BJ (cell line): ENCODE data around the gene PTPN12. TPM values are rescaled to one million over a fixed set of nuclear protein-coding genes. Genes with fewer than 3 reads are reported as not detected.

ENCODE experiments used
- CTCF ChIA-PET: fragments of 350-600 bp; formaldehyde crosslinking; extraction: SDS; loops from one replicate; lab custom pipeline; 2021; ENCODE audit warnings: antibody characterized with exemption, inconsistent platforms; lab: Yijun Ruan, JAX
- POLR2A ChIA-PET: fragments of 300-600 bp; sonication (Branson Sonifier 250); formaldehyde crosslinking; extraction: SDS; loops from one replicate; lab custom pipeline; 2021; ENCODE audit warnings: antibody characterized with exemption; lab: Charles Lee
- DNase-seq: peaks from one replicate; pipeline ENCODE4 v3.0.0-alpha.2; 2011; ENCODE audit warnings: low read depth
- H3K27me3 ChIP-seq: 2 replicates; pipeline ENCODE4 v1.6.0; 2011; ENCODE audit warnings: low read length; ENCODE audit not compliant: control insufficient read depth, insufficient read depth
- H3K36me3 ChIP-seq: 2 replicates; pipeline ENCODE4 v1.5.1; 2011; ENCODE audit warnings: low read length; ENCODE audit not compliant: control insufficient read depth, insufficient read depth
- H3K4me3 ChIP-seq: 2 replicates; pipeline ENCODE4 v1.5.1; 2011; ENCODE audit warnings: low read depth, mild to moderate bottlenecking, control low read depth, low read length
- polyA plus RNA-seq: library from polyadenylated mRNA; depleted of rRNA; stranded (reverse); fragments of >200 nt; gene quantifications from 2 replicates; pipeline ENCODE4 v1.2.3, GENCODE V29; 2011
- TF ChIP-seq, protein P1 (sequence below): IDR thresholded peaks from 2 replicates; pipeline ENCODE4 v1.5.1; 2011; ENCODE audit warnings: low read depth, mild to moderate bottlenecking, control low read depth, inconsistent platforms, low read length, moderate library complexity; ENCODE audit not compliant: insufficient read depth

Gene PTPN12
- polyA plus RNA-seq, 1 experiment = 19.7 TPM

GRCh38 chr7:77576856-77577255, 39.8 kb downstream of the PTPN12 start:
- TF ChIP-seq, protein P1, sequence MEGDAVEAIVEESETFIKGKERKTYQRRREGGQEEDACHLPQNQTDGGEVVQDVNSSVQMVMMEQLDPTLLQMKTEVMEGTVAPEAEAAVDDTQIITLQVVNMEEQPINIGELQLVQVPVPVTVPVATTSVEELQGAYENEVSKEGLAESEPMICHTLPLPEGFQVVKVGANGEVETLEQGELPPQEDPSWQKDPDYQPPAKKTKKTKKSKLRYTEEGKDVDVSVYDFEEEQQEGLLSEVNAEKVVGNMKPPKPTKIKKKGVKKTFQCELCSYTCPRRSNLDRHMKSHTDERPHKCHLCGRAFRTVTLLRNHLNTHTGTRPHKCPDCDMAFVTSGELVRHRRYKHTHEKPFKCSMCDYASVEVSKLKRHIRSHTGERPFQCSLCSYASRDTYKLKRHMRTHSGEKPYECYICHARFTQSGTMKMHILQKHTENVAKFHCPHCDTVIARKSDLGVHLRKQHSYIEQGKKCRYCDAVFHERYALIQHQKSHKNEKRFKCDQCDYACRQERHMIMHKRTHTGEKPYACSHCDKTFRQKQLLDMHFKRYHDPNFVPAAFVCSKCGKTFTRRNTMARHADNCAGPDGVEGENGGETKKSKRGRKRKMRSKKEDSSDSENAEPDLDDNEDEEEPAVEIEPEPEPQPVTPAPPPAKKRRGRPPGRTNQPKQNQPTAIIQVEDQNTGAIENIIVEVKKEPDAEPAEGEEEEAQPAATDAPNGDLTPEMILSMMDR = no peak
- POLR2A ChIA-PET = no interaction called here
- peaks cover 6% of the 10 kb centered on the region for H3K36me3 ChIP-seq
- no peaks in the 10 kb centered on the region for H3K27me3 ChIP-seq
- H3K4me3 ChIP-seq = no peak overlapping the region
- CTCF ChIA-PET = no interaction called here
- no peak for DNase-seq

GRCh38 chr7:77579797-77580196, 42.7 kb downstream of the PTPN12 start:
- ChIA-PET CTCF (no interaction called here), POLR2A (no interaction called here)
- Histone ChIP-seq H3K4me3 (no peak overlapping the region), H3K36me3 (peaks cover 3% of the 10 kb centered on the region), H3K27me3 (no peaks in the 10 kb centered on the region)
- TF ChIP-seq, protein P1 = no peak
- DNase-seq = no peak

- no peaks in the 10 kb centered on the region for H3K27me3 ChIP-seq
- peak; percentile 30 for DNase-seq
- peaks cover 1% of the 10 kb centered on the region; the same call in 1 of the 2 replicates for H3K36me3 ChIP-seq
- ChIA-PET CTCF (no interaction called here), POLR2A (interaction anchor here (0.5 kb wide), 1 partner anchor 14 kb away, joined by 12 read pairs; no protein-coding TSS in a partner anchor)
- TF ChIP-seq, protein P1 = no peak
- no peak overlapping the region for H3K4me3 ChIP-seq
Observed at GRCh38 chr7:77580762-77581350, 43.8 kb downstream of the PTPN12 start.

GRCh38 chr7:77587272-77587671, 50.2 kb downstream of the PTPN12 start:
- ChIA-PET POLR2A (no interaction called here), CTCF (interaction anchor here (0.7 to 1.6 kb wide), 4 partner anchors 13 to 137 kb away, joined by 3 to 5 read pairs (median 4); no protein-coding TSS in a partner anchor)
- TF ChIP-seq, protein P1 = no peak
- no peaks in the 10 kb centered on the region for H3K27me3 ChIP-seq
- H3K36me3 ChIP-seq = no peaks in the 10 kb centered on the region; the same call in 1 of the 2 replicates
- no peak overlapping the region for H3K4me3 ChIP-seq
- DNase-seq = peak; percentile 25

DNA sequence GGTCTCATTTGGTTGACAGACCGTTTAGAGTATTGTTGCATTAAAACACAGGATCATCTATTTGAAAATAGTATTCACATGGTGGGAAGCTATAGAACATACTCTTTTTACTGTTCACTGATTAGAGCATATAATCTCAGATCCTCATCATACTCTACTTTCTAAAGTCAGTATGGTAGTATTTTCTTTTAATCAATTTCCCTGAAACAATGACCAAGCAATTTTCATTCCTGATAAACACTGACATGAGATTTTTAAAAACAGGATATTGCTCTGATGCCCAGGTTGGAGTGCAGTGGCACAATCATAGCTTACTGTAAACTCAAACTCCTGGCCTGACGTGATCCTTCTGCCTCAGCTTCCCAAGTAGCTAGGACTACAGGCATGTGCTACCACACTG, 63.9 kb downstream of the PTPN12 start:
- POLR2A ChIA-PET = no interaction called here
- CTCF ChIA-PET = interaction anchor here (1.0 to 1.3 kb wide), 2 partner anchors 14 to 51 kb away, joined by 3 to 4 read pairs; no protein-coding TSS in a partner anchor
- Histone ChIP-seq H3K4me3 (no peak overlapping the region), H3K36me3 (peaks cover 3% of the 10 kb centered on the region; the same call in 1 of the 2 replicates), H3K27me3 (no peaks in the 10 kb centered on the region)
- TF ChIP-seq, protein P1 = no peak
- no peak for DNase-seq
